H1 (cell line): ENCODE data around the gene TRIM10. TPM values are rescaled to one million over a fixed set of nuclear protein-coding genes. Genes with fewer than 3 reads are reported as not detected.

Source experiments
- CTCF ChIA-PET: fragments of 300-600 bp; sonication (Branson Sonifier 250); formaldehyde crosslinking; loops from one replicate; lab custom pipeline; 2021; ENCODE audit not compliant: partially characterized antibody; lab: Charles Lee
- POLR2A ChIA-PET: fragments of 300-600 bp; sonication (Branson Sonifier 250); formaldehyde crosslinking; loops from one replicate; lab custom pipeline; 2021; ENCODE audit warnings: inconsistent platforms; ENCODE audit not compliant: partially characterized antibody; lab: Charles Lee
- DNase-seq, 2 experiments: peaks; one replicate each; pipeline versions ENCODE4 v3.0.0 to v3.0.0-alpha.2; 2010 to 2022; ENCODE audit warnings: low spot score in 2 of 2, low read depth in 1 of 2, mixed read lengths in 1 of 2
- FAIRE-seq: peaks from 2 replicates; lab custom pipeline; 2011; peaks lifted over from hg19 to GRCh38; lab: Jason Lieb, UNC
- H2AFZ ChIP-seq: 2 replicates; pipeline ENCODE4 v1.8.1; 2012; ENCODE audit warnings: low read length, inconsistent platforms
- H2AK5ac ChIP-seq: 2 replicates; pipeline ENCODE4 v1.6.1; 2013; ENCODE audit warnings: low read depth, low read length
- H2BK120ac ChIP-seq: replicated peaks from 2 replicates; pipeline ENCODE3; 2013; ENCODE audit warnings: low read depth, low read length, inconsistent platforms
- H2BK12ac ChIP-seq: 2 replicates; pipeline ENCODE4 v1.6.1; 2013; ENCODE audit warnings: low read depth, low read length
- H2BK15ac ChIP-seq: 2 replicates; pipeline ENCODE4 v1.6.1; 2013; ENCODE audit warnings: low read length
- H2BK20ac ChIP-seq: 2 replicates; pipeline ENCODE4 v1.6.1; 2013; ENCODE audit warnings: low read length
- H2BK5ac ChIP-seq: 2 replicates; pipeline ENCODE4 v1.6.1; 2013; ENCODE audit warnings: low read depth, low read length
- H3K14ac ChIP-seq: 2 replicates; pipeline ENCODE4 v1.6.1; 2013; ENCODE audit warnings: inconsistent platforms; ENCODE audit not compliant: insufficient read length
- H3K18ac ChIP-seq: 2 replicates; pipeline ENCODE4 v1.6.1; 2013; ENCODE audit warnings: low read length; ENCODE audit errors: extremely low read depth
- H3K23ac ChIP-seq: 2 replicates; pipeline ENCODE4 v1.6.1; 2013; ENCODE audit warnings: inconsistent platforms; ENCODE audit not compliant: insufficient read length
- H3K23me2 ChIP-seq: 2 replicates; pipeline ENCODE4 v1.6.1; 2013; ENCODE audit warnings: low read depth, low read length
- H3K27ac ChIP-seq: 2 replicates; pipeline ENCODE4 v1.6.1; 2011; ENCODE audit warnings: low read depth, low read length, inconsistent platforms
- H3K27me3 ChIP-seq, 4 experiments: replicated peaks in 1 of 4; 1 replicate in 1 of 4; 2 replicates in 3 of 4; pipeline versions ENCODE4 v1.6.1 to v1.8.1; 2011 to 2013; ENCODE audit warnings: low read length in 3 of 4, mild to moderate bottlenecking in 3 of 4, inconsistent platforms in 2 of 4, mixed read lengths in 2 of 4, moderate library complexity in 1 of 4; ENCODE audit not compliant: control insufficient read depth in 3 of 4, insufficient read depth in 3 of 4; ENCODE audit errors: extremely low read depth in 1 of 4
- H3K36me3 ChIP-seq, 4 experiments: 2 replicates each; pipeline versions ENCODE4 v1.6.1 to v1.8.1; 2011 to 2013; ENCODE audit warnings: mild to moderate bottlenecking in 4 of 4, low read length in 3 of 4, moderate library complexity in 2 of 4, control low read depth in 1 of 4, inconsistent platforms in 1 of 4; ENCODE audit not compliant: insufficient read depth in 4 of 4, control insufficient read depth in 2 of 4
- H3K4ac ChIP-seq: replicated peaks from 2 replicates; pipeline ENCODE3; 2013; ENCODE audit warnings: low read length, low read depth, mixed read lengths, inconsistent platforms; ENCODE audit not compliant: insufficient read length
- H3K4me1 ChIP-seq, 4 experiments: replicated peaks in 1 of 4; 1 replicate in 1 of 4; 2 replicates in 3 of 4; pipeline versions ENCODE4 v1.6.1 to v1.8.1; 2011 to 2013; ENCODE audit warnings: low read length in 3 of 4, inconsistent platforms in 2 of 4, mixed read lengths in 1 of 4; ENCODE audit not compliant: insufficient read depth in 4 of 4, control insufficient read depth in 3 of 4
- H3K4me2 ChIP-seq, 2 experiments: 2 replicates each; pipeline versions ENCODE4 v1.6.1 to v1.8.1; 2011 to 2013; ENCODE audit warnings: low read depth in 2 of 2, low read length in 2 of 2, control low read depth in 1 of 2, inconsistent platforms in 1 of 2, mild to moderate bottlenecking in 1 of 2; ENCODE audit not compliant: insufficient read depth in 1 of 2
- H3K4me3 ChIP-seq, 4 experiments: fragments of 200-600, 300-600 bp in 1 of 4; sonication (generic), shearing (Covaris generic), sonication (Bioruptor Twin) in 1 of 4; 2 replicates each; pipeline versions ENCODE4 v1.5.1 to v1.8.1; 2011 to 2016; ENCODE audit warnings: low read length in 4 of 4, low read depth in 3 of 4, control low read depth in 2 of 4, inconsistent platforms in 2 of 4, mild to moderate bottlenecking in 2 of 4, mixed read lengths in 1 of 4, moderate library complexity in 1 of 4; ENCODE audit not compliant: insufficient read depth in 2 of 4; ENCODE audit errors: extremely low read depth in 1 of 4
- H3K56ac ChIP-seq: replicated peaks from 2 replicates; pipeline ENCODE3; 2013; ENCODE audit warnings: low read depth, mild to moderate bottlenecking, mixed read lengths, low read length, inconsistent platforms; ENCODE audit not compliant: insufficient read length
- H3K79me1 ChIP-seq: 2 replicates; pipeline ENCODE4 v1.6.1; 2013; ENCODE audit warnings: low read depth, low read length, control low read depth
- H3K79me2 ChIP-seq, 2 experiments: 2 replicates each; pipeline versions ENCODE4 v1.6.1 to v1.8.1; 2012 to 2013; ENCODE audit warnings: low read length in 2 of 2, mild to moderate bottlenecking in 2 of 2, inconsistent platforms in 1 of 2; ENCODE audit not compliant: insufficient read depth in 2 of 2, control insufficient read depth in 1 of 2
- H3K9ac ChIP-seq, 4 experiments: replicated peaks in 1 of 4; 1 replicate in 1 of 4; 2 replicates in 3 of 4; pipeline versions ENCODE4 v1.6.1 to v1.8.1; 2011 to 2013; ENCODE audit warnings: low read depth in 3 of 4, low read length in 3 of 4, control low read depth in 2 of 4, mild to moderate bottlenecking in 2 of 4, moderate library complexity in 2 of 4, inconsistent platforms in 1 of 4; ENCODE audit errors: extremely low read depth in 1 of 4
- H3K9me3 ChIP-seq, 2 experiments: 2 replicates each; pipeline versions ENCODE4 v1.6.1 to v1.8.1; 2012 to 2013; ENCODE audit warnings: mild to moderate bottlenecking in 2 of 2, moderate library complexity in 2 of 2, control low read depth in 1 of 2, inconsistent platforms in 1 of 2, low read depth in 1 of 2, low read length in 1 of 2, mixed read lengths in 1 of 2; ENCODE audit not compliant: insufficient read depth in 2 of 2
- H4K20me1 ChIP-seq, 2 experiments: replicated peaks in 1 of 2; 2 replicates each; pipeline versions ENCODE3 to v1.8.1; 2011 to 2013; ENCODE audit warnings: inconsistent platforms in 2 of 2, low read length in 2 of 2, mild to moderate bottlenecking in 1 of 2; ENCODE audit not compliant: insufficient read depth in 2 of 2, control insufficient read depth in 1 of 2
- H4K5ac ChIP-seq: 2 replicates; pipeline ENCODE4 v1.6.1; 2013; ENCODE audit warnings: low read length, low read depth, mixed read lengths, inconsistent platforms; ENCODE audit not compliant: insufficient read length
- H4K8ac ChIP-seq: 2 replicates; pipeline ENCODE4 v1.8.0; 2013; ENCODE audit warnings: mild to moderate bottlenecking, moderate library complexity, low read length, inconsistent platforms; ENCODE audit not compliant: insufficient read depth; ENCODE audit errors: extremely low read depth
- H4K91ac ChIP-seq: replicated peaks from 2 replicates; pipeline ENCODE3; 2013; ENCODE audit warnings: low read length, mixed read lengths, inconsistent platforms; ENCODE audit not compliant: insufficient read length
- BRCA1 ChIP-seq: IDR thresholded peaks from 2 replicates; pipeline ENCODE4 v1.6.1; 2012; ENCODE audit warnings: low read depth, low read length, improper control_type of control experiment
- EZH2 ChIP-seq: fragments of 200-600 bp; sonication (generic); IDR thresholded peaks from 2 replicates; pipeline ENCODE4 v1.7.1; 2012; ENCODE audit warnings: low read depth, mild to moderate bottlenecking, moderate library complexity, low read length, inconsistent platforms; ENCODE audit not compliant: severe bottlenecking
- SIRT6 ChIP-seq: IDR thresholded peaks from one replicate; pipeline ENCODE4 v1.7.1; 2012; ENCODE audit warnings: low read length, inconsistent platforms
- SP4 ChIP-seq: IDR thresholded peaks from 2 replicates; pipeline ENCODE4 v1.6.1; 2012; ENCODE audit warnings: low read length, inconsistent platforms
- SUZ12 ChIP-seq: fragments of 200-600 bp; sonication (generic); IDR thresholded peaks from 2 replicates; pipeline ENCODE4 v1.6.1; 2012; ENCODE audit warnings: mild to moderate bottlenecking, inconsistent platforms, low read length, moderate library complexity, mixed read lengths
- WGBS, 2 experiments: shearing (Covaris generic) in 1 of 2; methylation state at CpG; one replicate each; pipeline versions ENCODE4 v1.1.6 to v1.1.7; 2013 to 2015; ENCODE audit warnings: low lambda C conversion rate in 2 of 2, mixed read lengths in 2 of 2, inconsistent platforms in 1 of 2, low coverage in 1 of 2, missing lambda C conversion rate in 1 of 2; ENCODE audit not compliant: insufficient replicate concordance in 2 of 2, insufficient coverage in 1 of 2, insufficient read length in 1 of 2; ENCODE audit errors: extremely low coverage in 1 of 2, missing lambda C conversion rate in 1 of 2; 5-methylcytosine and 5-hydroxymethylcytosine counted together
- polyA plus RNA-seq, 7 experiments: library from polyadenylated mRNA; depleted of rRNA in 3 of 7; stranded (reverse) in 5 of 7; unstranded in 2 of 7; fragments of >200 nt in 5 of 7; fragments of 200-250 nt in 2 of 7; gene quantifications; 1 replicate in 5 of 7; 2 replicates in 1 of 7; 4 replicates in 1 of 7; pipeline versions ENCODE4 v1.2.1 to v1.2.3, GENCODE V29; 2011 to 2013; ENCODE audit warnings: missing spikeins in 2 of 7, mixed read lengths in 2 of 7
- total RNA-seq: library from RNA; stranded (reverse); fragmentation: NEBNext Ultra II Directional; extraction: Animal tissue kit (Norgen Biotek cat#: 25700); gene quantifications from 2 replicates; pipeline ENCODE4 v1.2.1, GENCODE V29; 2021

Gene TRIM10
- total and polyA plus RNA-seq, 2 of the 8 experiments (the other 6 are each of a cell fraction or from before 2014, with no cell fraction given) = 0.06 TPM; not detected in 1

- Histone ChIP-seq H3K18ac (no peak overlapping the region), H2BK20ac (no peak overlapping the region), H3K4me3 (no peak overlapping the region), H2AK5ac (no peak overlapping the region), H2AFZ (no peak overlapping the region), H3K56ac (no peak overlapping the region), H3K36me3 (no peaks in the 10 kb centered on the region), H3K27ac (no peak overlapping the region), H3K9me3 (no peaks in the 10 kb centered on the region), H3K4ac (no peak overlapping the region), H4K8ac (no peak overlapping the region), H4K20me1 (no peaks in the 10 kb centered on the region), H4K91ac (no peak overlapping the region), H3K79me2 (no peaks in the 10 kb centered on the region), H3K23ac (no peak overlapping the region), H3K27me3 (peaks cover 0 to 2% (median 0%) of the 10 kb centered on the region in 4 experiments; a peak in 3 of 7 replicates), H3K4me2 (no peak overlapping the region), H3K9ac (no peak overlapping the region), H2BK12ac (no peak overlapping the region), H3K79me1 (no peaks in the 10 kb centered on the region), H2BK15ac (no peak overlapping the region), H3K23me2 (peaks cover 2% of the 10 kb centered on the region; the same call in 1 of the 2 replicates), H2BK120ac (no peak overlapping the region), H3K4me1 (no peaks in the 10 kb centered on the region), H4K5ac (no peak overlapping the region), H3K14ac (no peak overlapping the region), H2BK5ac (no peak overlapping the region)
- FAIRE-seq = no peak
- ChIA-PET CTCF (interaction anchor here (0.6 to 6.9 kb wide), 2 partner anchors 11 to 20 kb away, joined by 3 to 50 read pairs; no protein-coding TSS in a partner anchor), POLR2A (no interaction called here)
- no peak for DNase-seq
- WGBS, 2 experiments = 79% methylated on average over 3 of the region's 3 CpGs; no CpG with 5 or more reads in 1 of the 2 experiments
- no peak for TF ChIP-seq SP4
- no peak for TF ChIP-seq SUZ12
- no peak for TF ChIP-seq SIRT6
- no peak for TF ChIP-seq BRCA1
- no peak for TF ChIP-seq EZH2
Measured at GRCh38 chr6:30151580-30151979, 9.4 kb downstream of the TRIM10 start.
